HEK293 (cell line): ENCODE results near the gene ELOVL7.

ENCODE experiments used
- CTCF ChIA-PET: fragments of 350-600 bp; formaldehyde crosslinking; extraction: SDS; loops from one replicate; lab custom pipeline; 2021; ENCODE audit warnings: antibody characterized with exemption; lab: Yijun Ruan, JAX
- POLR2A ChIA-PET: fragments of 300-600 bp; formaldehyde crosslinking; extraction: SDS; loops from one replicate; lab custom pipeline; 2020; ENCODE audit warnings: antibody characterized with exemption, inconsistent platforms; lab: Yijun Ruan, JAX
- H3K27ac ChIP-seq: fragments of 200-500 bp; sonication (Bioruptor generic); 2 replicates; pipeline ENCODE4 v1.5.1; 2014; ENCODE audit warnings: low read depth, low read length, control low read depth, inconsistent platforms; ENCODE audit errors: extremely low read depth
- H3K36me3 ChIP-seq, 2 experiments: fragments of 200-500 bp in 1 of 2; sonication (Bioruptor generic) in 1 of 2; 1 replicate in 1 of 2; 2 replicates in 1 of 2; pipeline ENCODE4 v1.5.1; 2014 to 2017; ENCODE audit warnings: inconsistent platforms in 2 of 2, low read length in 2 of 2; ENCODE audit not compliant: control insufficient read depth in 2 of 2, insufficient read depth in 1 of 2
- H3K4me1 ChIP-seq: fragments of 200-500 bp; sonication (Bioruptor generic); 2 replicates; pipeline ENCODE4 v1.5.1; 2014; ENCODE audit warnings: mild to moderate bottlenecking, low read length, inconsistent platforms; ENCODE audit not compliant: control insufficient read depth, insufficient read depth
- H3K4me3 ChIP-seq: 2 replicates; pipeline ENCODE4 v1.5.1; 2011; ENCODE audit warnings: low read depth, mild to moderate bottlenecking, control low read depth, low read length, moderate library complexity
- H3K9me3 ChIP-seq: fragments of 200-500 bp; sonication (Bioruptor generic); 2 replicates; pipeline ENCODE4 v1.5.1; 2014; ENCODE audit warnings: low read depth, low read length, inconsistent platforms; ENCODE audit not compliant: control insufficient read depth, insufficient read depth
- IKZF3 ChIP-seq: fragments of 450-650 bp; IDR thresholded peaks from 2 replicates; pipeline ENCODE4 v1.5.0; 2018; ENCODE audit warnings: missing biosample characterization, mild to moderate bottlenecking, missing genetic modification characterization, moderate library complexity
- PRDM10 ChIP-seq: fragments of 450-650 bp; formaldehyde crosslinking; IDR thresholded peaks from 2 replicates; pipeline ENCODE4 v1.5.1; 2016; ENCODE audit warnings: missing biosample characterization, missing genetic modification characterization
- SALL2 ChIP-seq: fragments of 450-650 bp; formaldehyde crosslinking; IDR thresholded peaks from 2 replicates; pipeline ENCODE4 v1.5.0; 2017; ENCODE audit warnings: missing biosample characterization, mild to moderate bottlenecking, missing genetic modification characterization, borderline replicate concordance
- SP3 ChIP-seq: fragments of 450-650 bp; formaldehyde crosslinking; IDR thresholded peaks from 2 replicates; pipeline ENCODE4 v1.5.1; 2016; ENCODE audit warnings: missing biosample characterization, missing genetic modification characterization
- TSHZ1 ChIP-seq: fragments of 450-650 bp; formaldehyde crosslinking; IDR thresholded peaks from 2 replicates; pipeline ENCODE4 v1.5.1; 2016; ENCODE audit warnings: missing biosample characterization, missing genetic modification characterization, borderline replicate concordance
- WT1 ChIP-seq: fragments of 450-650 bp; formaldehyde crosslinking; IDR thresholded peaks from 2 replicates; pipeline ENCODE4 v1.5.1; 2016; ENCODE audit warnings: missing biosample characterization, missing genetic modification characterization
- ZBTB6 ChIP-seq: fragments of 450-650 bp; formaldehyde crosslinking; IDR thresholded peaks from 2 replicates; pipeline ENCODE4 v1.5.1; 2017; ENCODE audit warnings: missing biosample characterization, missing genetic modification characterization
- ZNF335 ChIP-seq: fragments of 450-650 bp; formaldehyde crosslinking; conservative IDR thresholded peaks from 2 replicates; pipeline ENCODE4 v1.5.1; 2016; ENCODE audit warnings: missing biosample characterization, missing genetic modification characterization
- ZNF341 ChIP-seq: fragments of 450-650 bp; formaldehyde crosslinking; IDR thresholded peaks from 2 replicates; pipeline ENCODE4; 2016; ENCODE audit warnings: low read depth, missing biosample characterization, missing genetic modification characterization
- ZNF501 ChIP-seq: fragments of 450-650 bp; formaldehyde crosslinking; IDR thresholded peaks from 2 replicates; pipeline ENCODE4 v1.5.1; 2016; ENCODE audit warnings: missing biosample characterization, missing genetic modification characterization
- ZNF610 ChIP-seq: fragments of 450-650 bp; formaldehyde crosslinking; IDR thresholded peaks from 2 replicates; pipeline ENCODE4 v1.5.1; 2016; ENCODE audit warnings: missing biosample characterization, missing genetic modification characterization, borderline replicate concordance
- ZNF623 ChIP-seq: fragments of 450-650 bp; formaldehyde crosslinking; IDR thresholded peaks from 2 replicates; pipeline ENCODE4 v1.5.1; 2016; ENCODE audit warnings: missing biosample characterization, missing genetic modification characterization
- ZNF626 ChIP-seq: fragments of 450-650 bp; sonication (Bioruptor Pico); formaldehyde crosslinking; IDR thresholded peaks from 2 replicates; pipeline ENCODE4 v1.5.1; 2018; ENCODE audit warnings: missing biosample characterization, missing genetic modification characterization, inconsistent platforms
- ZNF629 ChIP-seq: fragments of 450-650 bp; formaldehyde crosslinking; IDR thresholded peaks from 2 replicates; pipeline ENCODE4 v1.5.1; 2017; ENCODE audit warnings: missing biosample characterization, missing genetic modification characterization
- ZNF639 ChIP-seq: fragments of 450-650 bp; formaldehyde crosslinking; IDR thresholded peaks from 2 replicates; pipeline ENCODE4 v1.5.1; 2016; ENCODE audit warnings: missing biosample characterization, missing genetic modification characterization
- ZSCAN30 ChIP-seq: fragments of 450-650 bp; IDR thresholded peaks from 2 replicates; pipeline ENCODE4 v1.5.1; 2018; ENCODE audit warnings: missing biosample characterization, mild to moderate bottlenecking, missing genetic modification characterization, moderate library complexity
- ZSCAN5A ChIP-seq: fragments of 450-650 bp; formaldehyde crosslinking; IDR thresholded peaks from 2 replicates; pipeline ENCODE4 v1.5.1; 2016; ENCODE audit warnings: missing biosample characterization, missing genetic modification characterization
- TF ChIP-seq, protein P1 (sequence below): fragments of 450-650 bp; formaldehyde crosslinking; IDR thresholded peaks from 2 replicates; pipeline ENCODE4 v1.5.1; 2016; ENCODE audit warnings: missing biosample characterization, missing genetic modification characterization
- TF ChIP-seq, protein P2 (sequence below): fragments of 450-650 bp; formaldehyde crosslinking; IDR thresholded peaks from 2 replicates; pipeline ENCODE4 v1.5.1; 2017; ENCODE audit warnings: missing biosample characterization, missing genetic modification characterization

The ELOVL7 gene

DNA sequence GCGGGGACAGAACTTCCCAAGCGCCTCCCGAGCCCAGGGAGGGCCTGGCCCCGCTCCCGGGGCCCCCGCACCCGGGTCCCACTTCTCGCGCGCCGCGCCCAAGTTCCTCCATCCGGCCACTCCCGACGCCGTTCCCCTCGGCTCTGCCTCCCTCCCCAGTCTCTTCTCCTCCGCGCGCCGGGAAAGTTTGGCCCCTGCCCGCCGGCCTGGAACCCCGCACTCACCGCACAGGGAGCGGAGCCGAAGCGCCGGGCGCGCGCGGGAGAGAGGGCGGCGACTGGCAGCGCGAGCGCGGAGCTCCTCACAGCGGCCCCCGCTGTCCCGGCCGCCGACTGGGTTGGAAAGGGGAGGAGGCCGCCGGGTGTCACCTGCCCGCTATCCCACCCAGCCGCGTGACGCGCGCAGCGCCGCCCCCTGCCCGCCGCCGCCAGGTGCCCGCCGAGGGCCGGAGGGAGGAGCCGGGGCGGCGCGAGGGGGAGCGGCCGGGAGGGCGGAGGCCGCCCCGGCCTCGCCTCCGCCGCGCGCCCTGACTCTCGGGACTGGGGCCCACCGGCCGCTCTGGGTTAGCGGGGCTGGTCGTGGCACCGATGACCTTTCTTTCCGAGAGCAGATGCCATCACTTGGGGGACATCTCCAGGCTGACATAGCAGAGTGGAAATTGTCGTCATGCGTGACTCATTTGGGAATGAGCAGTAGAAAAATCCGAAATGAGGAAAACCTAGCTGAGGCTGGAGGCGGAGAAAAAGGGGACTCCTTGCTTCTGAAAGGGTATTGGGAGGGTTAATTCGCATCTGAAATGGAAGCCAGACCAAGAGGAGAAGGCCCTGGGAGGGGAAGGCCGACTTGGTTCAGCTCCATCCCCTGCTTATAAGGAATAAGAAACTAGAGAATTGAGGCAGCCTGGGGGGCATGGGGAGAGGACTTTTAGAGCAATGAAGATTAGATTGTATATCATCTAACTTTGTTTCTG, at the start of gene ELOVL7:
Gene ELOVL7 (minus strand): TSS at position 334 of the 970 bp plus-strand sequence. CDS start 56,872 bp downstream, outside the sequence.
- H3K9me3 ChIP-seq: no peaks in the 10 kb centered on the region
- POLR2A ChIA-PET: interaction anchor here (1.0 to 2.0 kb wide), 5 partner anchors 8 to 145 kb away, joined by 3 to 13 read pairs (median 7); partner anchors contain the start of genes DEPDC1B, ERCC8 and NDUFAF2
- no peaks in the 10 kb centered on the region for H3K36me3 ChIP-seq
- CTCF ChIA-PET: interaction anchor here (1.0 to 1.4 kb wide), 6 partner anchors 15 to 167 kb away, joined by 3 to 7 read pairs (median 4); partner anchors contain the start of gene DEPDC1B
- no peaks in the 10 kb centered on the region; the same call in 1 of the 2 replicates for H3K4me1 ChIP-seq
- peak within 1 kb of the TSS; percentile 61; the same call in 1 of the 2 replicates for H3K27ac ChIP-seq
- peak within 1 kb of the TSS; percentile 89 for H3K4me3 ChIP-seq
- TF ChIP-seq ZSCAN30 (tag by site-specific recombination): peak; percentile 77
- TF ChIP-seq WT1 (tag by site-specific recombination): no peak; the same call in 1 of the 2 replicates
- no peak for TF ChIP-seq ZNF626
- no peak for TF ChIP-seq SALL2 (tag by site-specific recombination)
- TF ChIP-seq ZNF335 (tag by site-specific recombination): peak; percentile 80
- TF ChIP-seq, protein P1, sequence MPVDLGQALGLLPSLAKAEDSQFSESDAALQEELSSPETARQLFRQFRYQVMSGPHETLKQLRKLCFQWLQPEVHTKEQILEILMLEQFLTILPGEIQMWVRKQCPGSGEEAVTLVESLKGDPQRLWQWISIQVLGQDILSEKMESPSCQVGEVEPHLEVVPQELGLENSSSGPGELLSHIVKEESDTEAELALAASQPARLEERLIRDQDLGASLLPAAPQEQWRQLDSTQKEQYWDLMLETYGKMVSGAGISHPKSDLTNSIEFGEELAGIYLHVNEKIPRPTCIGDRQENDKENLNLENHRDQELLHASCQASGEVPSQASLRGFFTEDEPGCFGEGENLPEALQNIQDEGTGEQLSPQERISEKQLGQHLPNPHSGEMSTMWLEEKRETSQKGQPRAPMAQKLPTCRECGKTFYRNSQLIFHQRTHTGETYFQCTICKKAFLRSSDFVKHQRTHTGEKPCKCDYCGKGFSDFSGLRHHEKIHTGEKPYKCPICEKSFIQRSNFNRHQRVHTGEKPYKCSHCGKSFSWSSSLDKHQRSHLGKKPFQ (tag by site-specific recombination): no peak
- TF ChIP-seq ZSCAN5A (tag by site-specific recombination): 0 out of 2 replicates have a peak, but pooled peaks have one; percentile 17
- TF ChIP-seq ZNF639: no peak
- TF ChIP-seq ZNF501 (tag by site-specific recombination): peak; percentile 39; the same call in 1 of the 2 replicates
- TF ChIP-seq IKZF3: peak; percentile 35; the same call in 1 of the 2 replicates
- peak; percentile 90 for TF ChIP-seq PRDM10 (tag by site-specific recombination)
- TF ChIP-seq ZNF341 (tag by site-specific recombination): peak; percentile 73
- no peak for TF ChIP-seq ZNF623 (tag by site-specific recombination)
- TF ChIP-seq TSHZ1 (tag by site-specific recombination): no peak
- 0 out of 2 replicates have a peak, but pooled peaks have one; percentile 11 for TF ChIP-seq ZBTB6 (tag by site-specific recombination)
- TF ChIP-seq SP3 (tag by site-specific recombination): peak; percentile 61
- TF ChIP-seq, protein P2, sequence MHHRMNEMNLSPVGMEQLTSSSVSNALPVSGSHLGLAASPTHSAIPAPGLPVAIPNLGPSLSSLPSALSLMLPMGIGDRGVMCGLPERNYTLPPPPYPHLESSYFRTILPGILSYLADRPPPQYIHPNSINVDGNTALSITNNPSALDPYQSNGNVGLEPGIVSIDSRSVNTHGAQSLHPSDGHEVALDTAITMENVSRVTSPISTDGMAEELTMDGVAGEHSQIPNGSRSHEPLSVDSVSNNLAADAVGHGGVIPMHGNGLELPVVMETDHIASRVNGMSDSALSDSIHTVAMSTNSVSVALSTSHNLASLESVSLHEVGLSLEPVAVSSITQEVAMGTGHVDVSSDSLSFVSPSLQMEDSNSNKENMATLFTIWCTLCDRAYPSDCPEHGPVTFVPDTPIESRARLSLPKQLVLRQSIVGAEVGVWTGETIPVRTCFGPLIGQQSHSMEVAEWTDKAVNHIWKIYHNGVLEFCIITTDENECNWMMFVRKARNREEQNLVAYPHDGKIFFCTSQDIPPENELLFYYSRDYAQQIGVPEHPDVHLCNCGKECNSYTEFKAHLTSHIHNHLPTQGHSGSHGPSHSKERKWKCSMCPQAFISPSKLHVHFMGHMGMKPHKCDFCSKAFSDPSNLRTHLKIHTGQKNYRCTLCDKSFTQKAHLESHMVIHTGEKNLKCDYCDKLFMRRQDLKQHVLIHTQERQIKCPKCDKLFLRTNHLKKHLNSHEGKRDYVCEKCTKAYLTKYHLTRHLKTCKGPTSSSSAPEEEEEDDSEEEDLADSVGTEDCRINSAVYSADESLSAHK (tag by site-specific recombination): no peak
- TF ChIP-seq ZNF610 (tag by site-specific recombination): peak; percentile 51; the same call in 1 of the 2 replicates
- peak; percentile 95 for TF ChIP-seq ZNF629 (tag by site-specific recombination)
